Astrocyte (in vitro differentiated cells and primary cell): ENCODE measurements around the gene LMO1.

Experiments
- CTCF ChIP-seq: IDR thresholded peaks from 2 replicates; pipeline ENCODE4 v1.5.1; 2011; ENCODE audit warnings: low read depth, mild to moderate bottlenecking, inconsistent platforms, low read length, moderate library complexity; ENCODE audit not compliant: insufficient read depth
- EZH2 ChIP-seq: IDR thresholded peaks from 2 replicates; pipeline ENCODE4 v1.6.1; 2012; ENCODE audit warnings: mild to moderate bottlenecking, low read length, inconsistent platforms; ENCODE audit not compliant: insufficient read depth

DNA sequence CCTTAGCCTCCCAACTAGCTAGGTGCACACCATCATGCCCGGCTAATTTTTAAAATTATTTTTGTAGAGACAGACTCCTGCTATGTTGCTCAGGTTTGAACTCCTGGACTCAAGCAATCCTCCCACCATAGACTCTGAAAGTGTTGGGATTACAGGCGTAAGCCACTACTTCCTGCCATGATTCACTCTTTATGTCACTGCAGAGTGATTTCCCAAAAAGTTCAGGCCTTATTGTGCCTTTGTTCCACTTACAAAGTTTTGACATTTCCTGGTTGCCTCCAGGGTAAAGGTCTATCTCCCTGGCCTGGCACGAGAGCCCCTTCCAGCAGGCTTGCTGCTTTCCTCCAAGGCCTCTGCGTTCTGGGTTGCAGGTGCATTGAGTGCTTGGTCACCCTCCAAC lies 50.3 kb downstream of the LMO1 start:
- TF ChIP-seq CTCF (no peak), EZH2 (no peak)
